Keratinocyte (primary cell): ENCODE data around the gene RHBDF1. TPM values are rescaled to one million over a fixed set of nuclear protein-coding genes. Genes with fewer than 3 reads are reported as not detected.

ENCODE experiments used
- DNase-seq: peaks from one replicate; pipeline ENCODE4 v3.0.0-alpha.2; 2011; ENCODE audit warnings: low read depth, missing footprints, low spot score
- FAIRE-seq: peaks from 2 replicates; lab custom pipeline; 2011; peaks lifted over from hg19 to GRCh38; lab: Jason Lieb, UNC
- H2AFZ ChIP-seq: 2 replicates; pipeline ENCODE4 v1.6.0; 2012; ENCODE audit warnings: low read length, control low read depth, inconsistent platforms; ENCODE audit not compliant: control insufficient read depth
- H3K27ac ChIP-seq: 2 replicates; pipeline ENCODE4 v1.5.1; 2011; ENCODE audit warnings: low read length; ENCODE audit not compliant: control insufficient read depth, insufficient read depth
- H3K27me3 ChIP-seq: 3 replicates; pipeline ENCODE4 v1.6.0; 2011; ENCODE audit warnings: low read length; ENCODE audit not compliant: control insufficient read depth, insufficient read depth; ENCODE audit errors: extremely low read depth
- H3K36me3 ChIP-seq, 2 experiments: 2 replicates in 1 of 2; 3 replicates in 1 of 2; pipeline ENCODE4 v1.5.1; 2011; ENCODE audit warnings: low read length in 2 of 2, mild to moderate bottlenecking in 1 of 2; ENCODE audit not compliant: control insufficient read depth in 2 of 2, insufficient read depth in 2 of 2; ENCODE audit errors: extremely low read depth in 1 of 2
- H3K4me1 ChIP-seq: 3 replicates; pipeline ENCODE4 v1.5.1; 2011; ENCODE audit warnings: low read length; ENCODE audit not compliant: control insufficient read depth, insufficient read depth; ENCODE audit errors: extremely low read depth
- H3K4me2 ChIP-seq: 3 replicates; pipeline ENCODE4 v1.6.0; 2011; ENCODE audit warnings: low read depth, low read length; ENCODE audit not compliant: control insufficient read depth, insufficient read depth; ENCODE audit errors: extremely low read depth
- H3K4me3 ChIP-seq, 3 experiments: fragments of 200-600 bp in 1 of 3; sonication (generic) in 1 of 3; 2 replicates in 2 of 3; 3 replicates in 1 of 3; pipeline ENCODE4 v1.5.1; 2011 to 2016; ENCODE audit warnings: low read length in 3 of 3, mild to moderate bottlenecking in 3 of 3, control low read depth in 2 of 3, inconsistent platforms in 1 of 3, low read depth in 1 of 3, mixed read lengths in 1 of 3, mixed run types in 1 of 3, moderate library complexity in 1 of 3; ENCODE audit not compliant: control insufficient read depth in 2 of 3, insufficient read depth in 2 of 3; ENCODE audit errors: extremely low read depth in 1 of 3
- H3K79me2 ChIP-seq: 2 replicates; pipeline ENCODE4 v1.6.0; 2012; ENCODE audit warnings: low read length; ENCODE audit not compliant: control insufficient read depth, insufficient read depth
- H3K9ac ChIP-seq: 3 replicates; pipeline ENCODE4 v1.6.0; 2011; ENCODE audit warnings: low read length; ENCODE audit not compliant: control insufficient read depth, insufficient read depth; ENCODE audit errors: extremely low read depth
- H3K9me1 ChIP-seq: 3 replicates; pipeline ENCODE4 v1.6.0; 2011; ENCODE audit warnings: low read length; ENCODE audit not compliant: control insufficient read depth, insufficient read depth; ENCODE audit errors: extremely low read depth
- H3K9me3 ChIP-seq: 2 replicates; pipeline ENCODE4 v1.5.1; 2012; ENCODE audit warnings: low read depth, low read length; ENCODE audit not compliant: control insufficient read depth
- H4K20me1 ChIP-seq: 3 replicates; pipeline ENCODE4 v1.6.0; 2011; ENCODE audit warnings: low read length; ENCODE audit not compliant: control insufficient read depth, insufficient read depth; ENCODE audit errors: extremely low read depth
- EZH2 ChIP-seq: IDR thresholded peaks from one replicate; pipeline ENCODE4 v1.6.1; 2012; ENCODE audit warnings: inconsistent platforms, mild to moderate bottlenecking, low read length, moderate library complexity
- dilution Hi-C: fragments of 300-500 bp; cut with MboI; formaldehyde crosslinking; loops from one replicate; pipeline ENCODE4 v1.7.0; 2020; ENCODE audit warnings: low sequenced_read_pairs; ENCODE audit not compliant: extremely low pct_ligation_motif_present
- polyA plus RNA-seq, 5 experiments: library from polyadenylated mRNA; depleted of rRNA in 3 of 5; stranded (reverse) in 3 of 5; stranded (forward) in 1 of 5; unstranded in 1 of 5; fragments of >200 nt; gene quantifications; 1 replicate in 1 of 5; 2 replicates in 3 of 5; 3 replicates in 1 of 5; pipeline versions ENCODE4 v1.2.1 to v1.2.3, GENCODE V29; 2011 to 2012; ENCODE audit warnings: missing spikeins in 2 of 5, low read depth in 1 of 5, low replicate concordance in 1 of 5
- TF ChIP-seq, protein P1 (sequence below), 3 experiments: IDR thresholded peaks in 1 of 3; conservative IDR thresholded peaks in 1 of 3; optimal IDR thresholded peaks in 1 of 3; 2 replicates in 2 of 3; 3 replicates in 1 of 3; pipeline versions ENCODE3 to v1.5.1; 2011; ENCODE audit warnings: low read length in 3 of 3, mild to moderate bottlenecking in 3 of 3, moderate library complexity in 2 of 3, control low read depth in 1 of 3, inconsistent platforms in 1 of 3; ENCODE audit not compliant: insufficient read depth in 2 of 3; ENCODE audit errors: extremely low read depth in 1 of 3

Gene RHBDF1
- polyA plus RNA-seq, 1 donor (not counting 4 experiments of a cell fraction or from before 2014, with no cell fraction given), result 20.4 TPM

DNA sequence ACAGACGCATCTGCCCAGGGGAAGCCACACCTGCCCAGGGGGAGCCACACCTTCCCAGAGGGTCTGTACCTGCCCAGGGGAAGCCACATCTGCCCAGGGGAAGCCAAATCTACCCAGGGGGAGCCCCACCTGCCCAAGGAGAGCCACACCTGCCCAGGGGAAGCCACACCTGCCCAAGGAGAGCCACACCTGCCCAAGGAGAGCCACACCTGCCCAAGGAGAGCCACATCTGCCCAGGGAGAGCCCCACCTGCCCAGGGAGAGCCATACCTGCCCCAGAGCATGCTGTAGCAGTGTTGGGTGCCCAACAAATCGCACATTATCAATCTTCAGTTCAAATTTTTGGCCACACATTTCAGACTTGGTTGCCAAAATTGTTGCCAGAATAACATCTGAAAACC, 46.4 kb upstream of the RHBDF1 start:
- no peak overlapping the region for H3K4me3 ChIP-seq
- H3K9me1 ChIP-seq, result peaks cover 2% of the 10 kb centered on the region
- dilution Hi-C loops, result no loop called here
- H4K20me1 ChIP-seq, result peaks cover 2% of the 10 kb centered on the region
- DNase-seq, result no peak
- no peak overlapping the region for H3K9ac ChIP-seq
- peaks cover 9 to 14% of the 10 kb centered on the region in 2 experiments for H3K36me3 ChIP-seq
- H3K27ac ChIP-seq, result no peak overlapping the region
- H2AFZ ChIP-seq, result no peak overlapping the region
- H3K79me2 ChIP-seq, result no peaks in the 10 kb centered on the region
- no peak for FAIRE-seq
- H3K4me1 ChIP-seq, result peaks cover 3% of the 10 kb centered on the region
- TF ChIP-seq EZH2, result no peak
- TF ChIP-seq, protein P1, sequence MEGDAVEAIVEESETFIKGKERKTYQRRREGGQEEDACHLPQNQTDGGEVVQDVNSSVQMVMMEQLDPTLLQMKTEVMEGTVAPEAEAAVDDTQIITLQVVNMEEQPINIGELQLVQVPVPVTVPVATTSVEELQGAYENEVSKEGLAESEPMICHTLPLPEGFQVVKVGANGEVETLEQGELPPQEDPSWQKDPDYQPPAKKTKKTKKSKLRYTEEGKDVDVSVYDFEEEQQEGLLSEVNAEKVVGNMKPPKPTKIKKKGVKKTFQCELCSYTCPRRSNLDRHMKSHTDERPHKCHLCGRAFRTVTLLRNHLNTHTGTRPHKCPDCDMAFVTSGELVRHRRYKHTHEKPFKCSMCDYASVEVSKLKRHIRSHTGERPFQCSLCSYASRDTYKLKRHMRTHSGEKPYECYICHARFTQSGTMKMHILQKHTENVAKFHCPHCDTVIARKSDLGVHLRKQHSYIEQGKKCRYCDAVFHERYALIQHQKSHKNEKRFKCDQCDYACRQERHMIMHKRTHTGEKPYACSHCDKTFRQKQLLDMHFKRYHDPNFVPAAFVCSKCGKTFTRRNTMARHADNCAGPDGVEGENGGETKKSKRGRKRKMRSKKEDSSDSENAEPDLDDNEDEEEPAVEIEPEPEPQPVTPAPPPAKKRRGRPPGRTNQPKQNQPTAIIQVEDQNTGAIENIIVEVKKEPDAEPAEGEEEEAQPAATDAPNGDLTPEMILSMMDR (optimal IDR thresholded peaks at IDR 0.05 in 1 of 3, IDR thresholded peaks at IDR 0.05 in 1 of 3, conservative IDR thresholded peaks at IDR 0.05 in 1 of 3; ENCODE audit: extremely low read depth in 1 of 3, insufficient read depth in 2 of 3, low read length in 3 of 3), result no peak
- H3K9me3 ChIP-seq, result no peaks in the 10 kb centered on the region
- no peak overlapping the region for H3K4me2 ChIP-seq
- no peaks in the 10 kb centered on the region for H3K27me3 ChIP-seq

DNA sequence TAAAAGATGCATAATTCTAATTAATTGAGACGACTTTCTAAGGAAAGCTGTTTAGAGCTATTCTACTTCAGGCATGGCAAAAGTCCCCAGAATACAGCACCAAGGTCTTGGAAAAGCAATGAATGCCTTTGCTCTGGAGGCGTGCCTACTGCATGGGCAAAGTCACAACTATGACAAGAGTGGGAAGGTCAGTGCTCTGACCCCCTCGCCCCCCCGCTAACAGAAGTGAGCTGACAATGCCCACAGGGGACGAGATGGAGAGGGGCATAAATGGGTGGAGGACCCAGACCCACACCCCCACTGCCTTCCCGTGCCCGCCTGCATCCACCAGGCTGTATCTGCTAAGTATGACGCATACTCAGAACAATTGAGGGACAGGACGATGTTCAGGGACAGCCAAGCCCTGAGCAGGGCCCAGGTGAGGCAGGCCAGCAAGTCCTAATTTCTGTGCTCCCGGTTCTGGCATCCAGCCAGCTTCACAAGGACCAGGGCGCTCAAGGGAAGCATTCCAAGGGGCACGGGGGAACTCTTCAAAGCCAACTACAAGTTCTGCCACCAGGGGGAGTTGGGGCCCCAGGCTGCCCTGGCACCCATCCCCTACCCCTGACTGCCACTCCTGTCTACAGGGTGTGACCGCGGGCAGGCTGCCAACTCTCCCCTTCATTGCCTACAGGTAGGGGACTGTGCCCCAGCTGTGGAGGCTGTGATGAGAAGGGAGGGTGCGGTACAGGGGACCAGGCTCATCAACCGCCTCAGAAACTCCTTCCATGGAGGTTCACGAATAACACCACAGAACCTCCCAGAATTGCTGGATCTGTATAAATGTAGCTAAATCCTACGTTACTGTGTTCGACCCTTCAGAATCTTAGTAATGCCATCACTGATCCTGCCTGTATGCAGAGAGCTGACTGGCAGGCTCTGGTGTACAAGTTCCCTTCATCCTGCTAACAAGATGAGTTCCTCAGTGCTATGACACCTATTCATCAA, 45.2 kb upstream of the RHBDF1 start:
- Histone ChIP-seq H2AFZ (no peak overlapping the region), H3K9me1 (peaks cover 5% of the 10 kb centered on the region), H3K27ac (no peak overlapping the region), H3K79me2 (no peaks in the 10 kb centered on the region), H3K36me3 (peaks cover 6 to 20% of the 10 kb centered on the region in 2 experiments), H3K9me3 (no peaks in the 10 kb centered on the region), H3K4me2 (no peak overlapping the region), H3K4me3 (no peak overlapping the region), H3K9ac (no peak overlapping the region), H4K20me1 (peaks cover 2% of the 10 kb centered on the region), H3K4me1 (peaks cover 12% of the 10 kb centered on the region), H3K27me3 (no peaks in the 10 kb centered on the region)
- DNase-seq (no peak), FAIRE-seq (no peak)
- dilution Hi-C loops, result no loop called here
- no peak for TF ChIP-seq EZH2
- TF ChIP-seq, protein P1 (optimal IDR thresholded peaks at IDR 0.05 in 1 of 3, IDR thresholded peaks at IDR 0.05 in 1 of 3, conservative IDR thresholded peaks at IDR 0.05 in 1 of 3; ENCODE audit: extremely low read depth in 1 of 3, insufficient read depth in 2 of 3, low read length in 3 of 3), result peak; percentile 77 to 82 (median 78)
